DMS 273 (cell line): ENCODE data around the gene CPLANE1.
"Not testable (repeated sequence)": the region's sequence is repeated elsewhere in the genome, so short reads cannot be mapped to it uniquely, and the experiment has no call there.

Experiments
- DNase-seq: peaks from one replicate; lab custom pipeline; 2025; ENCODE audit not compliant: unreplicated experiment; lab: John Stamatoyannopoulos, UW

The CPLANE1 gene

GRCh38 chr5:37248970-37249814 is at the start of gene CPLANE1:
Gene CPLANE1 (minus strand): TSS chr5:37249376. CDS start chr5:37247698, 1,678 bp downstream.
- DNase-seq = peak; percentile 94

DNA sequence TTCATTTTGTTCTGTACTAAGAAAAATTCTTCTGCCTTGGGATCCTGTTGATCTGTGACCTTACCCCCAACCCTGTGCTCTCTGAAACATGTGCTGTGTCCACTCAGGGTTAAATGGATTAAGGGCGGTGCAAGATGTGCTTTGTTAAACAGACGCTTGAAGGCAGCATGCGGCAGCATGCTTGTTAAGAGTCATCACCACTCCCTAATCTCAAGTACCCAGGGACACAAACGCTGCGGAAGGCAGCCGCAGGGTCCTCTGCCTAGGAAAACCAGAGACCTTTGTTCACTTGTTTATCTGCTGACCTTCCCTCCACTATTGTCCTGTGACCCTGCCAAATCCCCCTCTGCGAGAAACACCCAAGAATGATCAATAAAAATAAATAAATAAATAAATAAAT is 47.1 kb upstream of the CPLANE1 start:
- DNase-seq = not testable (repeated sequence)

DNA sequence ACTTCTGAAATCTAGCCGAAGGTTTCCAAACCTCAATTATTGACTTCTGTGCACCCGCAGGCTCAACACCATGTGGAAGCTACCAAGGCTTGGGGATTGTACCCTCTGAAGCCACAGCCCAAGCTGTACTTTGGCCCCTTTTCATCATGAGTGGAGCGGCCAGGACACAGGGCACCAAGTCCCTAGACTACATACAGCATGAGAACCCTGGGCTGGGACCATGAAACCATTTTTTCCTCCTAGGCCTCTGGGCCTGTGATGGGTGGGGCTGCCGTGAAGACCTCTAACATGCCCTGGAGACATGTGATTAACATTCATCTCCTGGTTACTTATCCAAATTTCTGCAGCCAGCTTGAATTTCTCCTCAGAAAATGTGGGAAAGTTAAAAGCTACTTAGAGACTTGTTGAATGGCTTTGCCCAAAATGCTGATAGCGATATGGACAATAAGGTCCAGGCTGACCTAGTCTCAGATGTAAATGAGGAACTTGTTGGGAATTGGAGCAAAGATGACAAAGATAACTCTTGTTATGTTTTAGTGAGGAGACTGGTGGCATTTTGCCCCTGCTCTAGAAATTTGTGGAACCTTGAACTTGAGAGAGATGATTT is 34.1 kb upstream of the CPLANE1 start:
- DNase-seq = peak; percentile 9

DNA sequence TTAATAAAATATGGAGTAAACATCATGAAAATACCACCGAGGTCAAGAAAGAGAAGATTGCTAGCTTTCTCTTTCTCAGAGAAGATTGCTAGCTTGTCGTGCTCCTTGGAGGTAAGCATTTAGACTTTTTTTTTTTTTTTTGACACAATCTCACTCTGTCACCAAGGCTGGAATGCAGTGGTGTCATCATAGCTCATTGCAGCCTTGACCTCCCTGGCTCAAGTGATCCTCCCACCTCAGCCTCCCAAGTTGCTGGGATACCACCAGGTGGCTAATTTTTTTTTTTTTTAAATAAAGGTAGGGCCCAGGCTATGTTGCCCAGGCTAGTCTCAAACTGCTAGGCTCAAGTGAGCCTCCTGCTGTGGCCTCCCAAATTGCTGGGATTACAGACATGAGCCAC is 26.3 kb upstream of the CPLANE1 start:
- no peak for DNase-seq

- DNase-seq = no peak
Observed at GRCh38 chr5:37272511-37272910, 23.3 kb upstream of the CPLANE1 start.

- DNase-seq = not testable (repeated sequence)
Observed at GRCh38 chr5:37268100-37268499, 18.9 kb upstream of the CPLANE1 start.

DNA sequence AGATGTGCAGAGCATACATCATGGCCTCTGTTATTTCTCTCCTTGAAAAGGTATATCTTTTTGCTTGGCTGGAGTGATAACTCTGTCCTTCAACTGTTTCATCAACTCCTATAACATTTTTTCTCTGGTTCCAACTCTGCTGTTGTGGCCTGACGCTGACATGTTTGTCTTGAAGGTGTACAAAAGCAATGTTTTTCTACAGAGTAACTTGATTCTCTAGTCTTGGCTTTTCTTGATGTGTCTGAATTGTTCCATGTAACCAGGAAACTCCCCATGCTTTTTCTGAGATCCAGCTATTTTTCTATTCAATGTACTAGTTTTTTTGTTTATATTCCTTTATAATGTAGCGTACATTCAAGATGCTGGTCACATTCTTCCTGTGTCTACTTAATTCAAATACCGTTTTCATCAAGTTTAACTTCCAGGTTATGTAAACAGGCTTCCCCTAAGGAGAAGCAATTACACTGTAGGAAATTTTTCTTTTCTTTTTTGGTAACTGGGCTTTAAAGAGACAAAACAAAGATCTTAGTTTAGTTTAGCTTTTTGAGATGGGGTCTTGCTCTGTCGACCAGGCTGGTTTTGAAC is 6.7 kb upstream of the CPLANE1 start:
- DNase-seq = no peak

DNA sequence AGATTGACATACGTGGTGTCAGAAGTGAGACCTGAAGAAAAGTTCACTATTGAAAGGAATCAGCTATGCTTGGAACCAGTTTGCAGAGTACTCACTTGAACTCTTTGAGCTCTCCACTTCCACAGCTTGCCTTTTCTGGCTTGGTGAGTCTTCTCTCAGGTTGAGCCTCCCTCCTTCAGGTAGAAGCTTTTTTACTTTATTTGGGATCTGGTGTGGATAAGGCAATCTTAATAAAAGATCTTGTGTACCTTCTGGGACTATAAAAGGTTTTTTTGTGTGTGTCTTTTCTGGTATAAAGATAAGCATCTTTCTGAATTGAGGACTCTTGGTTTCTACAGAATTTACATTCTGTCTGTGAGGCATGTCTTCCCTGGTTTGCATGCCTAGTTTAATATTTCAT is 5.4 kb upstream of the CPLANE1 start:
- peak; percentile 16 for DNase-seq

DNA sequence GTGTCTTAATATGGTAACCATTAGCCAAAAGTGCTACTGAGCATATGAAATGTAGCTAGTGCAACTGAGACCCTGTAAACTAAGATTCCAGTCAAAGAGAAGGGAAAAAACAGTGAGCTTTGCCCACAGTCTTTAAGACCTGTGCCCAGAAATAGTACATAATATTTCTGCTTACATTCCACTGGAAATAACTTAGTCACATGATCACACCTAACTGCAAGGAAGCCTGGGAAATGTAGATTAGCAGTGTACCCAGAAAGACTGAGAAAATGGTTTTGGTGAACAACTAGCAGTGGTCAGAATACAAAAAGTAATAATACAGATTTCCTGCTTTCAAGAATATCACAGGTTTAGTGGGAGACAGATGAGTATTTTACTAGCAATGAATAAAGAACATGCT is 2.5 kb upstream of the CPLANE1 start:
- DNase-seq = no peak

- DNase-seq = no peak
Observed at GRCh38 chr5:37249815-37250164, 614 bp upstream of the CPLANE1 start.

GRCh38 chr5:37248421-37248969 is 681 bp downstream of the CPLANE1 start:
- peak; percentile 52 for DNase-seq

DNA sequence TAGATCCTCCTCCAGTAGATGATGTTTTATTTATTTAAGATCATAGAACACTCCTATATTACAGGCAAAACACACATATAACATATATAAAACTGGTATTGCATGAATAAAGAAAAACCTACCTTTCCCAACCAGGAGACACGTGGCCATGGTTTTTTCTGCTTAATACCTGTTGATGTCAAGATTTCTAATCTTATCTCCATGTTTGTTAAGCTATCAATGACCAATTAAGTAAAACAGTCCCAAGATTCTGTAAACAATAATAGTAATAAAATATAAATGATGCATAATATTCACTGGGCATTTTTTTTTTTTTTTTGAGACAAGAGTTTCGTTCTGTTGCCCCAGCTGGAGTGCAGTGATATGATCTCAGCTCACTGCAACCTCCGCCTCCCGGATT is 1.7 kb downstream of the CPLANE1 start:
- no peak for DNase-seq

- DNase-seq = no peak
Observed at GRCh38 chr5:37247036-37247435, 2.1 kb downstream of the CPLANE1 start.

GRCh38 chr5:37234288-37234687 is 14.9 kb downstream of the CPLANE1 start:
- DNase-seq = no peak

- DNase-seq = no peak
Observed at GRCh38 chr5:37226377-37226776, 22.8 kb downstream of the CPLANE1 start.

DNA sequence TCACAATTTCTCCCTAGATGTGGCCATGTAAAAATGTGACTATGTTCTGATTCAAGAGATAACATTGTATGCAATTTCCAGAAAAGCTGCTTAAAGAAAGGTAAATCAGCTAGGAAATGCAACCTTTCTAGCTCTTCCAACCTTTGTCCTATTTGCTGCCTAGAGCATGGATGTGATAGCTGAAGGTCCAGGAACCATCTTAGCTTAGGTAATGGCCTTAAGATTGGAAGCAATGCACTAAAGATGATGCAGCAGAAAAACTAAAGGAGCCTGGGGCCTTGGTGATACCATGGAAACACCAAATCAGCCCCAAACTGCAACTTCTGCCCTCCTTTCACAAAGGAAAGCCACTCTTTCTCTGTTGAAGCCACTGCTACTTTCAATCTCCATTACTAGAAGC is 27.0 kb downstream of the CPLANE1 start:
- DNase-seq = no peak

DNA sequence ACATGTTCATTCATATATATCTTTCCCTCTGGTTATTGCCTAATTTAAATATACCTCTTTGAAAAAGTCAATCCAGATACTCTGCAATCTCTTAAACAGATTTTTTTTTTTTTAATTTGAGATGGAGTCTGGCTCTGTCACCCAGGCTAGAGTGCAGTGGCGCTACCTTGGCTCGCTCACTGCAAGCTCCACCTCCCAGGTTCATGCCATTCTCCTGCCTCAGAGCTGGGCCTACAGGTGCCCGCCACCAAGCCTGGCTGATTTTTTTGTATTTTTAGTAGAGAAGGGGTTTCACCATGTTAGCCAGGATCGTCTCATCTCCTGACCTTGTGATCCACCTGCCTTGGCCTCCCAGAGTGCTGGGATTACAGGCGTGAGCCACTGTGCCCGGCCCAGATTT is 28.8 kb downstream of the CPLANE1 start:
- not testable (repeated sequence) for DNase-seq

DNA sequence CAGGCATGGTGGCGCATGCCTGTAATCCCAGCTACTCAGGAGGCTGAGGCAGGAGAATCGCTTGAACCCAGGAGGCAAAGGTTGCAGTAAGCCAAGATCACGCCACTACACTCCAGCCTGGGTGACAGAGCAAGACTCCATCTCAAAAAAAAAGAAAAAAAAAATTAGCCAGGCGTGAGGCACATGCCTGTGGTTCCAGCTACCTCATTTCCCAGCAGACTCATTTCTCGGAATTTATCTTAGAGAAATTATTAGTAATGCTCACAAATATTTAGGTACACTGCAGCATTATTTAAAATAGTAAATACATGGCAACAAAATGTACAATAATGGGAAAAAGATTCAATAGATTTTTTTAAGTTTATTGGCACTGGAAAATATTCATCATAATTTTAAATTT is 29.8 kb downstream of the CPLANE1 start:
- DNase-seq = not testable (repeated sequence)

DNA sequence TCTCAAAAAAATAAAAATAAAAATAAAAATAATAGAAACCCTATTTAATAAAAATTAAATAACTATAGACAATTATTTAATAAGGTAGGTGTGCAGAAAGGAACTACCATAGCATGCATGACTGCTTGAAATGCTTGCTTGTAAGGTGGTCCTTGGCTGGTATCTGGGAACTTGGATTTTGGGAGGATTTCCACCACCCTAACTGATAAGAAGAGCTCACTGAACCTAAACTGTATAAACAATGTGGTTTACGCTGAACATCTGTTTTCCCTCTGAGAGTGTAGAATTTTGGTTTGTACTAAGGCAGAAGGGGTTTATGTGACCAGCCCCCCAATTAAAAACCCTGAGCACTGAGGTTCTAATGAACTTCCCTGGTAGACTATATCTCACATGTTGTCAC is 31.2 kb downstream of the CPLANE1 start:
- no peak for DNase-seq

GRCh38 chr5:37214550-37214949 is 34.6 kb downstream of the CPLANE1 start:
- no peak for DNase-seq

- DNase-seq = peak; percentile 5
Observed at GRCh38 chr5:37212096-37212495, 37.1 kb downstream of the CPLANE1 start.

- no peak for DNase-seq
Observed at GRCh38 chr5:37211661-37212060, 37.5 kb downstream of the CPLANE1 start.
